GM12891 (cell line): ENCODE measurements around the gene YWHAH.
"Not testable (repeated sequence)": the region's sequence is repeated elsewhere in the genome, so short reads cannot be mapped to it uniquely, and the experiment has no call there.

Source experiments
- DNase-seq: peaks from one replicate; pipeline ENCODE4 v3.0.0; 2011; ENCODE audit warnings: low spot score; ENCODE audit not compliant: insufficient read length
- FAIRE-seq: peaks from 2 replicates; lab custom pipeline; 2011; peaks lifted over from hg19 to GRCh38; lab: Jason Lieb, UNC
- PAX5 ChIP-seq: IDR thresholded peaks from 2 replicates; pipeline ENCODE4 v1.6.1; 2011; ENCODE audit warnings: low read length, moderate library complexity, mild to moderate bottlenecking; ENCODE audit not compliant: insufficient read depth, severe bottlenecking
- POLR2A ChIP-seq: IDR thresholded peaks from 2 replicates; pipeline ENCODE4 v1.6.1; 2011; ENCODE audit warnings: low read depth, low read length, control low read depth
- POLR2AphosphoS5 ChIP-seq: IDR thresholded peaks from 2 replicates; pipeline ENCODE4 v1.6.1; 2011; ENCODE audit warnings: low read depth, low read length, control low read depth
- POU2F2 ChIP-seq: IDR thresholded peaks from 2 replicates; pipeline ENCODE4 v1.6.1; 2011; ENCODE audit warnings: low read depth, mild to moderate bottlenecking, control low read depth, low read length, moderate library complexity
- SPI1 ChIP-seq: IDR thresholded peaks from 2 replicates; pipeline ENCODE4 v1.6.1; 2011; ENCODE audit warnings: low read depth, low read length, control low read depth
- TAF1 ChIP-seq: IDR thresholded peaks from 2 replicates; pipeline ENCODE4 v1.6.1; 2011; ENCODE audit warnings: low read depth, low read length, control low read depth

YWHAH gene

GRCh38 chr22:31970490-31971444 lies 26.4 kb downstream of the YWHAH start:
- DNase-seq: peak; percentile 85
- TF ChIP-seq POLR2AphosphoS5 (no peak), SPI1 (peak; percentile 49)
- peak; percentile 90 for FAIRE-seq

- DNase-seq: no peak
- no peak for TF ChIP-seq SPI1
- TF ChIP-seq TAF1: no peak
- no peak for TF ChIP-seq POLR2A
- TF ChIP-seq POU2F2: no peak
- TF ChIP-seq POLR2AphosphoS5: no peak
- no peak for TF ChIP-seq PAX5
- FAIRE-seq: no peak
These were observed 27.8 kb downstream of the YWHAH start for GRCh38 chr22:31972180-31972579.

GRCh38 chr22:31973739-31974138 lies 29.4 kb downstream of the YWHAH start:
- FAIRE-seq: no peak
- DNase-seq: no peak
- no peak for TF ChIP-seq POLR2AphosphoS5
- TF ChIP-seq POU2F2: no peak
- no peak for TF ChIP-seq TAF1
- TF ChIP-seq POLR2A: no peak
- TF ChIP-seq SPI1: no peak
- no peak for TF ChIP-seq PAX5

- DNase-seq: peak; percentile 56
- peak; percentile 89 for FAIRE-seq
- TF ChIP-seq PAX5: no peak
- no peak for TF ChIP-seq SPI1
- TF ChIP-seq POLR2A: no peak
- TF ChIP-seq POU2F2: no peak
- TF ChIP-seq POLR2AphosphoS5: no peak
- no peak for TF ChIP-seq TAF1
These were observed 33.0 kb downstream of the YWHAH start for GRCh38 chr22:31977141-31977841.

GRCh38 chr22:31977939-31978338 lies 33.6 kb downstream of the YWHAH start:
- TF ChIP-seq SPI1 (no peak), POU2F2 (no peak), TAF1 (no peak), POLR2A (no peak), PAX5 (no peak), POLR2AphosphoS5 (no peak)
- FAIRE-seq: no peak

GRCh38 chr22:31980628-31981027 lies 36.3 kb downstream of the YWHAH start:
- FAIRE-seq (no peak), DNase-seq (no peak)
- TF ChIP-seq POU2F2 (no peak), TAF1 (no peak), POLR2A (no peak), PAX5 (no peak), POLR2AphosphoS5 (no peak), SPI1 (no peak)

More at GRCh38 chr22:31977939-31978338, 33.6 kb downstream of the YWHAH start:
- DNase-seq: no peak

GRCh38 chr22:31981976-31982375 lies 37.6 kb downstream of the YWHAH start:
- FAIRE-seq, DNase-seq: not testable (repeated sequence)

GRCh38 chr22:31983911-31984656 lies 39.7 kb downstream of the YWHAH start:
- no peak for FAIRE-seq
- DNase-seq: no peak
- TF ChIP-seq POLR2A (no peak), TAF1 (no peak), POLR2AphosphoS5 (no peak), PAX5 (no peak), SPI1 (no peak)

GRCh38 chr22:31987218-31987617 lies 42.9 kb downstream of the YWHAH start:
- TF ChIP-seq PAX5: no peak
- TF ChIP-seq POLR2AphosphoS5: no peak
- TF ChIP-seq TAF1: no peak
- no peak for TF ChIP-seq SPI1
- no peak for TF ChIP-seq POU2F2
- TF ChIP-seq POLR2A: no peak
- FAIRE-seq (no peak), DNase-seq (no peak)

GRCh38 chr22:31991102-31991839 lies 46.9 kb downstream of the YWHAH start:
- FAIRE-seq (no peak), DNase-seq (no peak)
- TF ChIP-seq SPI1: no peak
- TF ChIP-seq POLR2A: no peak
- no peak for TF ChIP-seq TAF1
- TF ChIP-seq POLR2AphosphoS5: no peak
- TF ChIP-seq PAX5: no peak
- no peak for TF ChIP-seq POU2F2
